K562 (cell line): ENCODE results near the gene CNTROB. TPM values are rescaled to one million over a fixed set of nuclear protein-coding genes. Genes with fewer than 3 reads are reported as not detected.
A peak's percentile ranks its signal among the peaks of the same experiment; 100 is the strongest.

ENCODE experiments used
- ATF2 ChIP-seq: sonication (generic); formaldehyde crosslinking; IDR thresholded peaks from 2 replicates; pipeline ENCODE4 v1.8.1; 2022; ENCODE audit warnings: missing genetic modification reagents
- ATF6 ChIP-seq: sonication (generic); formaldehyde crosslinking; IDR thresholded peaks from 2 replicates; pipeline ENCODE4 v1.4.0; 2020; ENCODE audit warnings: mild to moderate bottlenecking, missing genetic modification reagents
- CCNT2 ChIP-seq: IDR thresholded peaks from 2 replicates; pipeline ENCODE4 v1.6.1; 2011; ENCODE audit warnings: borderline replicate concordance, low read depth, mild to moderate bottlenecking, moderate library complexity, mixed read lengths, low read length; ENCODE audit not compliant: insufficient read length; ENCODE audit errors: extremely low read depth
- CREB5 ChIP-seq: fragments of 250-450 bp; sonication (Bioruptor Pico); IDR thresholded peaks from 2 replicates; pipeline ENCODE4 v1.5.0; 2020; ENCODE audit warnings: mild to moderate bottlenecking
- CSDE1 ChIP-seq, 2 experiments: fragments of 450-650 bp; IDR thresholded peaks; 2 replicates each; pipeline ENCODE4 v1.6.1; 2016; ENCODE audit warnings: mild to moderate bottlenecking in 1 of 2
- HBP1 ChIP-seq: fragments of 450-650 bp; formaldehyde crosslinking; IDR thresholded peaks from 2 replicates; pipeline ENCODE4 v1.4.0; 2022; ENCODE audit warnings: missing genetic modification characterization
- JUN ChIP-seq, 2 experiments: sonication (generic) in 1 of 2; formaldehyde crosslinking in 1 of 2; IDR thresholded peaks; 2 replicates each; pipeline versions ENCODE4 v1.6.1 to v1.8.0; 2012 to 2022; ENCODE audit warnings: borderline replicate concordance in 2 of 2, mild to moderate bottlenecking in 2 of 2, improper control_type of control experiment in 1 of 2, low read depth in 1 of 2, low read length in 1 of 2, missing genetic modification reagents in 1 of 2
- LARP7 ChIP-seq: fragments of 450-650 bp; IDR thresholded peaks from 2 replicates; pipeline ENCODE4 v1.6.1; 2016
- MECOM ChIP-seq: fragments of 250-450 bp; sonication (Bioruptor Pico); IDR thresholded peaks from 2 replicates; pipeline ENCODE4 v1.8.0; 2022; ENCODE audit warnings: inconsistent platforms
- NFRKB ChIP-seq: fragments of 450-650 bp; IDR thresholded peaks from 2 replicates; pipeline ENCODE4 v1.6.1; 2016; ENCODE audit warnings: low read depth
- NKRF ChIP-seq: fragments of 450-650 bp; IDR thresholded peaks from 2 replicates; pipeline ENCODE4 v1.6.1; 2016; ENCODE audit warnings: borderline replicate concordance
- PML ChIP-seq: IDR thresholded peaks from 2 replicates; pipeline ENCODE4 v1.6.1; 2012; ENCODE audit warnings: low read length, inconsistent platforms
- RNF2 ChIP-seq: sonication (generic); IDR thresholded peaks from 2 replicates; pipeline ENCODE4 v1.6.1; 2016
- SP1 ChIP-seq: sonication (generic); formaldehyde crosslinking; IDR thresholded peaks from 2 replicates; pipeline ENCODE4 v1.8.1; 2022; ENCODE audit warnings: mild to moderate bottlenecking, missing genetic modification reagents
- TAF1 ChIP-seq: IDR thresholded peaks from 2 replicates; pipeline ENCODE4 v1.6.1; 2011; ENCODE audit warnings: mild to moderate bottlenecking, low read length, moderate library complexity; ENCODE audit not compliant: insufficient read depth, control insufficient read depth, severe bottlenecking; ENCODE audit errors: extremely low read depth
- XRCC3 ChIP-seq: fragments of 450-650 bp; IDR thresholded peaks from 2 replicates; pipeline ENCODE4 v1.6.1; 2017; ENCODE audit warnings: mild to moderate bottlenecking, moderate library complexity
- ZBTB7A ChIP-seq: IDR thresholded peaks from 2 replicates; pipeline ENCODE4 v1.6.1; 2011; ENCODE audit warnings: low read depth, mild to moderate bottlenecking, low read length, moderate library complexity, borderline replicate concordance; ENCODE audit not compliant: control insufficient read depth
- polyA plus RNA-seq, 8 experiments: library from polyadenylated mRNA; depleted of rRNA in 4 of 8; stranded (reverse) in 5 of 8; unstranded in 3 of 8; fragments of >200 nt; fragmentation: Nextera tagmentation in 2 of 8; fragmentation: Illumina TruSeq in 1 of 8; extraction: Ambion mirVana in 2 of 8; extraction: Trizol in 1 of 8; gene quantifications; 2 replicates each; pipeline versions ENCODE4 v1.2.1 to v1.2.3, GENCODE V29; 2011 to 2014; ENCODE audit warnings: inconsistent platforms in 1 of 8, missing spikeins in 1 of 8
- total RNA-seq, 7 experiments: library from RNA; depleted of rRNA in 6 of 7; stranded (reverse); fragments of >200 nt in 6 of 7; fragmentation: Illumina TruSeq in 2 of 7; extraction: Trizol in 2 of 7; gene quantifications; 2 replicates each; pipeline versions ENCODE4 v1.2.1 to v1.2.3, GENCODE V29; 2011 to 2021; ENCODE audit warnings: low replicate concordance in 1 of 7

CNTROB gene
- total and polyA plus RNA-seq, 9 of the 15 experiments (the other 6 are each of a cell fraction or from before 2014, with no cell fraction given): 1.9 to 33.3 (median 23.0) TPM

GRCh38 chr17:7931709-7932482 lies at the start of gene CNTROB, which contains the start of gene TRAPPC1 (continued):
- peak; percentile 50; the same call in 1 of the 2 replicates for TF ChIP-seq HBP1 (CRISPR knock-in tag)
- peak; percentile 80; the same call in 1 of the 2 replicates for TF ChIP-seq CREB5
- TF ChIP-seq CSDE1 (IDR thresholded peaks at IDR 0.05): 0 out of 4 replicates have a peak, but pooled peaks of 1 of the 2 experiments have one; percentile 53
- TF ChIP-seq NKRF: peak; percentile 68; the same call in 1 of the 2 replicates
- TF ChIP-seq JUN (IDR thresholded peaks at IDR 0.05; ENCODE audit: borderline replicate concordance, low read depth, low read length): peak; percentile 98
- peak; percentile 76; the same call in 1 of the 2 replicates for TF ChIP-seq JUN (CRISPR knock-in tag; IDR thresholded peaks at IDR 0.05; ENCODE audit: borderline replicate concordance)
- TF ChIP-seq PML: peak; percentile 34; the same call in 1 of the 2 replicates
- peak; percentile 54 for TF ChIP-seq CCNT2
- TF ChIP-seq ATF6: no peak
- TF ChIP-seq LARP7: peak; percentile 84; the same call in 1 of the 2 replicates
- TF ChIP-seq TAF1: peak; percentile 2
- TF ChIP-seq MECOM (CRISPR knock-in tag): no peak
- TF ChIP-seq ZBTB7A: peak; percentile 44; the same call in 1 of the 2 replicates
- peak; percentile 73 for TF ChIP-seq SP1 (CRISPR knock-in tag)
- peak; percentile 88; the same call in 1 of the 2 replicates for TF ChIP-seq ATF2 (CRISPR knock-in tag)
- TF ChIP-seq RNF2: 0 out of 2 replicates have a peak, but pooled peaks have one; percentile 15
- peak; percentile 88; the same call in 1 of the 2 replicates for TF ChIP-seq NFRKB
- TF ChIP-seq XRCC3: no peak
